Liver (tissue), 9 donors: Measurements from ENCODE around the gene RYR2. TPM values are rescaled to one million over a fixed set of nuclear protein-coding genes. Genes with fewer than 3 reads are reported as not detected.

Source experiments
- DNase-seq: peaks from one replicate; pipeline ENCODE4 v3.0.0-alpha.2; 2017; ENCODE audit warnings: low spot score
- H3K27ac ChIP-seq, 2 donors: one replicate each; pipeline ENCODE4 v1.7.0; 2013; ENCODE audit warnings: inconsistent platforms in 2 of 2, low read length in 2 of 2, control low read depth in 1 of 2, low read depth in 1 of 2, mild to moderate bottlenecking in 1 of 2
- H3K27me3 ChIP-seq, 4 donors: one replicate each; pipeline versions ENCODE4 v1.6.1 to v1.7.0; 2013; ENCODE audit warnings: low read length in 3 of 4, inconsistent platforms in 1 of 4, mild to moderate bottlenecking in 1 of 4, moderate library complexity in 1 of 4; ENCODE audit not compliant: control insufficient read depth in 4 of 4, insufficient read depth in 4 of 4
- H3K36me3 ChIP-seq, 4 donors: one replicate each; pipeline versions ENCODE4 v1.6.1 to v1.7.0; 2013; ENCODE audit warnings: low read length in 3 of 4, mild to moderate bottlenecking in 3 of 4, low read depth in 1 of 4, moderate library complexity in 1 of 4; ENCODE audit not compliant: control insufficient read depth in 4 of 4, insufficient read depth in 3 of 4
- H3K4me1 ChIP-seq, 4 donors: one replicate each; pipeline versions ENCODE4 v1.6.1 to v1.7.0; 2013; ENCODE audit warnings: low read length in 3 of 4, mild to moderate bottlenecking in 3 of 4, moderate library complexity in 1 of 4; ENCODE audit not compliant: control insufficient read depth in 4 of 4, insufficient read depth in 4 of 4
- H3K4me3 ChIP-seq, 3 donors: one replicate each; pipeline versions ENCODE4 v1.6.1 to v1.7.0; 2013; ENCODE audit warnings: low read length in 3 of 3, control low read depth in 1 of 3, low read depth in 1 of 3, mild to moderate bottlenecking in 1 of 3
- H3K9ac ChIP-seq, 2 donors: one replicate each; pipeline ENCODE4 v1.7.0; 2013; ENCODE audit warnings: low read length in 2 of 2, mild to moderate bottlenecking in 2 of 2, moderate library complexity in 2 of 2, control low read depth in 1 of 2, low read depth in 1 of 2
- H3K9me3 ChIP-seq, 4 donors: one replicate each; pipeline versions ENCODE4 v1.6.1 to v1.7.0; 2013; ENCODE audit warnings: low read length in 3 of 4; ENCODE audit not compliant: control insufficient read depth in 4 of 4
- CTCF ChIP-seq: fragments of 150-350 bp; IDR thresholded peaks from 2 replicates; pipeline ENCODE4 v1.5.1; 2017; ENCODE audit warnings: improper control_type of control experiment, low read depth, low read length; ENCODE audit not compliant: missing input control
- FOXA2 ChIP-seq: IDR thresholded peaks from 2 replicates; pipeline ENCODE4 v1.6.1; 2016; ENCODE audit warnings: antibody characterized with exemption
- HNF4A ChIP-seq, 2 donors: conservative IDR thresholded peaks; 2 replicates each; pipeline ENCODE4 v1.6.1; 2016; ENCODE audit warnings: antibody characterized with exemption in 2 of 2, mild to moderate bottlenecking in 2 of 2
- HNF4G ChIP-seq: IDR thresholded peaks from 2 replicates; pipeline ENCODE4 v1.6.1; 2016; ENCODE audit warnings: antibody characterized with exemption
- MAX ChIP-seq: IDR thresholded peaks from 2 replicates; pipeline ENCODE4 v1.6.1; 2016; ENCODE audit warnings: antibody characterized with exemption
- NR2F2 ChIP-seq: IDR thresholded peaks from 2 replicates; pipeline ENCODE4 v1.6.1; 2016; ENCODE audit warnings: antibody characterized with exemption
- RAD21 ChIP-seq, 2 donors: IDR thresholded peaks; 2 replicates each; pipeline ENCODE4 v1.6.1; 2016; ENCODE audit warnings: antibody characterized with exemption in 2 of 2, mild to moderate bottlenecking in 2 of 2
- REST ChIP-seq: IDR thresholded peaks from 2 replicates; pipeline ENCODE4 v1.6.1; 2016; ENCODE audit warnings: antibody characterized with exemption, mild to moderate bottlenecking
- RXRA ChIP-seq, 2 donors: IDR thresholded peaks; 2 replicates each; pipeline ENCODE4 v1.6.1; 2017 to 2018; ENCODE audit warnings: antibody characterized with exemption in 2 of 2, mild to moderate bottlenecking in 1 of 2
- SP1 ChIP-seq: IDR thresholded peaks from 2 replicates; pipeline ENCODE4 v1.6.1; 2018; ENCODE audit warnings: antibody characterized with exemption, mild to moderate bottlenecking
- TAF1 ChIP-seq: conservative IDR thresholded peaks from 2 replicates; pipeline ENCODE4 v1.6.1; 2016; ENCODE audit warnings: antibody characterized with exemption, mild to moderate bottlenecking
- YY1 ChIP-seq: IDR thresholded peaks from 2 replicates; pipeline ENCODE4 v1.6.1; 2016; ENCODE audit warnings: antibody characterized with exemption, mild to moderate bottlenecking
- WGBS: extraction: QIAGEN DNeasy Blood & Tissue Kit; methylation state at CpG from one replicate; pipeline ENCODE4 v1.1.7; 2013; 5-methylcytosine and 5-hydroxymethylcytosine counted together
- polyA plus RNA-seq, 2 donors: library from polyadenylated mRNA; stranded (reverse) in 1 of 2; unstranded in 1 of 2; fragments of 200-250 nt in 1 of 2; fragments of >200 nt in 1 of 2; fragmentation: Nextera tagmentation in 1 of 2; extraction: Ambion mirVana in 1 of 2; gene quantifications; one replicate each; pipeline versions ENCODE4 v1.2.1 to v1.2.3, GENCODE V29; 2013 to 2015
- total RNA-seq, 2 donors: library from RNA; depleted of rRNA; stranded (reverse); fragments of >200 nt; gene quantifications; one replicate each; pipeline ENCODE4 v1.2.3, GENCODE V29; 2014
- TF ChIP-seq, protein P1 (sequence below): IDR thresholded peaks from 2 replicates; pipeline ENCODE4 v1.6.1; 2016; ENCODE audit warnings: antibody characterized with exemption
- donor health status: healthy.
- donor health status: healthy.
- donor health status: healthy.
- donor health status: healthy.
- donor health status: healthy.

RYR2 gene
- total and polyA plus RNA-seq, 4 donors, result 0.06 to 0.75 (median 0.31) TPM

GRCh38 chr1:237556911-237557310 is 514.9 kb downstream of the RYR2 start:
- H3K27me3 ChIP-seq, result peaks cover 0 to 5% (median 0%) of the 10 kb centered on the region in 4 donors
- H3K36me3 ChIP-seq, result no peaks in the 10 kb centered on the region
- H3K4me1 ChIP-seq, result no peaks in the 10 kb centered on the region
- no peaks in the 10 kb centered on the region for H3K9me3 ChIP-seq
- H3K27ac ChIP-seq, result no peak overlapping the region
- TF ChIP-seq RXRA (IDR thresholded peaks at IDR 0.05), result no peak
- TF ChIP-seq, protein P1, sequence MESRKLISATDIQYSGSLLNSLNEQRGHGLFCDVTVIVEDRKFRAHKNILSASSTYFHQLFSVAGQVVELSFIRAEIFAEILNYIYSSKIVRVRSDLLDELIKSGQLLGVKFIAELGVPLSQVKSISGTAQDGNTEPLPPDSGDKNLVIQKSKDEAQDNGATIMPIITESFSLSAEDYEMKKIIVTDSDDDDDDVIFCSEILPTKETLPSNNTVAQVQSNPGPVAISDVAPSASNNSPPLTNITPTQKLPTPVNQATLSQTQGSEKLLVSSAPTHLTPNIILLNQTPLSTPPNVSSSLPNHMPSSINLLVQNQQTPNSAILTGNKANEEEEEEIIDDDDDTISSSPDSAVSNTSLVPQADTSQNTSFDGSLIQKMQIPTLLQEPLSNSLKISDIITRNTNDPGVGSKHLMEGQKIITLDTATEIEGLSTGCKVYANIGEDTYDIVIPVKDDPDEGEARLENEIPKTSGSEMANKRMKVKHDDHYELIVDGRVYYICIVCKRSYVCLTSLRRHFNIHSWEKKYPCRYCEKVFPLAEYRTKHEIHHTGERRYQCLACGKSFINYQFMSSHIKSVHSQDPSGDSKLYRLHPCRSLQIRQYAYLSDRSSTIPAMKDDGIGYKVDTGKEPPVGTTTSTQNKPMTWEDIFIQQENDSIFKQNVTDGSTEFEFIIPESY, result no peak
- DNase-seq, result no peak
- 63% methylated on average over 3 of the region's 3 CpGs for WGBS
- no peak overlapping the region for H3K4me3 ChIP-seq
- H3K9ac ChIP-seq, result no peak overlapping the region

DNA sequence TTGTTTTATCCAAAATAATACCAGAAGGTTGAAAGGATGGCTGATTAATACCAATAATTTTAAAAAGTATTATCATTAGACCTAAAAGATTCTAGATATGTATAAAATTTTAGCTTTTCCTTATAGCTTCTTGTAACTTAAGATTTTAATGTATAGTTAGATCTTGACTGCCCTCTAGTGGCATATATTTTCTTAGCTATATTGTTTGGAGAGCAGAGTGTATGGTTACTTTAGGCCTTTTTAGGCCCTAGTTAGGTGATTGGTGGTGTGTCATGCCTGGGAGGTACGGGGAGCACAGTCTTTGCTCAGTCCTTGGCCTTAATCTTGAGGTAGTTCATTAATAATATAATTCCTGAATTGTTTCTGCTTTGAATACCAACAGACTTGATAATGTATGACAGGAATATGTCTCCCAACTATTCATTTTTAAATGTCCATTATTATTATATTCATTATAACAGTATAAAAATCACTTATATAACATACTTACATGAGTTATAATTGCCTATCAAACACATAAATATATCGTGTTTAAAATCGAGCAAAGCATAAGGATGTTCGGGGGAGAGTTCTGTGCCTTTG is 520.3 kb downstream of the RYR2 start:
- Histone ChIP-seq H3K27ac (no peak overlapping the region), H3K9me3 (no peaks in the 10 kb centered on the region), H3K4me3 (no peak overlapping the region), H3K36me3 (no peaks in the 10 kb centered on the region), H3K27me3 (peaks cover 0 to 5% (median 0%) of the 10 kb centered on the region in 4 donors), H3K9ac (no peak overlapping the region), H3K4me1 (no peaks in the 10 kb centered on the region)
- TF ChIP-seq RAD21 (IDR thresholded peaks at IDR 0.05) (peak; percentile 62 to 67), REST (no peak), RXRA (IDR thresholded peaks at IDR 0.05) (no peak), TAF1 (no peak), HNF4A (conservative IDR thresholded peaks at IDR 0.05) (no peak), CTCF (peak; percentile 38)
- 49% methylated on average over 4 of the region's 4 CpGs for WGBS
- DNase-seq, result no peak

- DNase-seq, result no peak
- Histone ChIP-seq H3K27ac (no peak overlapping the region), H3K9ac (no peak overlapping the region), H3K36me3 (no peaks in the 10 kb centered on the region), H3K9me3 (no peaks in the 10 kb centered on the region), H3K4me1 (no peaks in the 10 kb centered on the region), H3K27me3 (peaks cover 0 to 2% (median 2%) of the 10 kb centered on the region in 4 donors), H3K4me3 (no peak overlapping the region)
- WGBS, result 72% methylated on average over 7 of the region's 7 CpGs
- TF ChIP-seq RAD21 (IDR thresholded peaks at IDR 0.05), result no peak
- no peak for TF ChIP-seq YY1
- no peak for TF ChIP-seq HNF4A (conservative IDR thresholded peaks at IDR 0.05)
- no peak for TF ChIP-seq MAX
- TF ChIP-seq HNF4G, result no peak
- TF ChIP-seq SP1, result no peak
- TF ChIP-seq FOXA2, result no peak
- no peak for TF ChIP-seq NR2F2
- no peak for TF ChIP-seq RXRA (IDR thresholded peaks at IDR 0.05)
These were observed 523.3 kb downstream of the RYR2 start for GRCh38 chr1:237565236-237565635.
